PC-3 (cell line): ENCODE results near the gene SMG7.

ENCODE experiments used
- EZH2phosphoT487 ChIP-seq: fragments of 300-600 bp; sonication (generic); IDR thresholded peaks from 2 replicates; pipeline ENCODE4 v1.6.1; 2018; ENCODE audit warnings: mild to moderate bottlenecking, antibody characterized with exemption, low read length, borderline replicate concordance
- TF ChIP-seq, protein P1 (sequence below): fragments of 300-600 bp; sonication (generic); conservative IDR thresholded peaks from 2 replicates; pipeline ENCODE4 v1.5.1; 2017; ENCODE audit warnings: antibody characterized with exemption, low read depth, mild to moderate bottlenecking, low read length

DNA sequence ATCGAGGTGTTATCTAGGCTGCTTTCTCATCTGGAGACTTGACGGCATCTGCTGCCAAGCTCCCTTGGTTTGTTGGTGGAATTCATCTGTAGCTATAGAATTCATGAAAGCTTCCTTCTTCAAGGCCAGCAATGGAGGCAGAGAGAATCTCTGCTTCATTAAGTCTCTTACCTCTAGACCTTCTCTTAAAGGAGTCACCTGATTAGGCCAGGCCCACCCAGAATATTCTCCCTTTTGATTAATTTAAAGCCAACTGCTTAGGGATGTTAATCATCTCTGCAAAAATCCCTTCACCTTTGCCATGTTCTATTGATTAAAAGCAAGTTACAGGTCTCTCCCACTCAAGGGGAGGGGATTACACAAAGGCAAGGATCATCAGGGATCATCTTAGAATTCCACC lies 123.2 kb downstream of the SMG7 start:
- TF ChIP-seq, protein P1, sequence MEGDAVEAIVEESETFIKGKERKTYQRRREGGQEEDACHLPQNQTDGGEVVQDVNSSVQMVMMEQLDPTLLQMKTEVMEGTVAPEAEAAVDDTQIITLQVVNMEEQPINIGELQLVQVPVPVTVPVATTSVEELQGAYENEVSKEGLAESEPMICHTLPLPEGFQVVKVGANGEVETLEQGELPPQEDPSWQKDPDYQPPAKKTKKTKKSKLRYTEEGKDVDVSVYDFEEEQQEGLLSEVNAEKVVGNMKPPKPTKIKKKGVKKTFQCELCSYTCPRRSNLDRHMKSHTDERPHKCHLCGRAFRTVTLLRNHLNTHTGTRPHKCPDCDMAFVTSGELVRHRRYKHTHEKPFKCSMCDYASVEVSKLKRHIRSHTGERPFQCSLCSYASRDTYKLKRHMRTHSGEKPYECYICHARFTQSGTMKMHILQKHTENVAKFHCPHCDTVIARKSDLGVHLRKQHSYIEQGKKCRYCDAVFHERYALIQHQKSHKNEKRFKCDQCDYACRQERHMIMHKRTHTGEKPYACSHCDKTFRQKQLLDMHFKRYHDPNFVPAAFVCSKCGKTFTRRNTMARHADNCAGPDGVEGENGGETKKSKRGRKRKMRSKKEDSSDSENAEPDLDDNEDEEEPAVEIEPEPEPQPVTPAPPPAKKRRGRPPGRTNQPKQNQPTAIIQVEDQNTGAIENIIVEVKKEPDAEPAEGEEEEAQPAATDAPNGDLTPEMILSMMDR: no peak
- no peak for TF ChIP-seq EZH2phosphoT487
